HG03342 (cell line): ENCODE measurements around the gene SMIM33.
"Not testable (repeated sequence)": the region's sequence is repeated elsewhere in the genome, so short reads cannot be mapped to it uniquely, and the experiment has no call there.

Source experiments
- ATAC-seq: cut with Tn5 transposase; IDR thresholded peaks from one replicate; pipeline ENCODE4 v1.9.1; 2021; ENCODE audit warnings: mild to moderate bottlenecking, moderate library complexity; ENCODE audit not compliant: unreplicated experiment

The SMIM33 gene

GRCh38 chr5:139481580-139482049, 10.8 kb downstream of the SMIM33 start:
- ATAC-seq: peak; percentile 22

- ATAC-seq: peak; percentile 44
These were observed 11.5 kb downstream of the SMIM33 start, which contains the start of gene STING1 for GRCh38 chr5:139482050-139482889. Gene STING1 (minus strand): TSS chr5:139482758. CDS start chr5:139481704, 1,054 bp downstream.

GRCh38 chr5:139482890-139483208, 12.0 kb downstream of the SMIM33 start:
- not testable (repeated sequence) for ATAC-seq

GRCh38 chr5:139486201-139486600, 15.4 kb downstream of the SMIM33 start:
- ATAC-seq: no peak

GRCh38 chr5:139488260-139488659, 17.5 kb downstream of the SMIM33 start:
- no peak for ATAC-seq

GRCh38 chr5:139492700-139493192, 21.9 kb downstream of the SMIM33 start:
- ATAC-seq: no peak

GRCh38 chr5:139494256-139494655, 23.5 kb downstream of the SMIM33 start:
- ATAC-seq: no peak

- no peak for ATAC-seq
These were observed 24.0 kb downstream of the SMIM33 start for GRCh38 chr5:139494832-139495231.

- ATAC-seq: no peak
These were observed 25.0 kb downstream of the SMIM33 start for GRCh38 chr5:139495638-139496435.

GRCh38 chr5:139501381-139501780, 30.6 kb downstream of the SMIM33 start:
- ATAC-seq: no peak

GRCh38 chr5:139503036-139503817, 32.4 kb downstream of the SMIM33 start:
- ATAC-seq: not testable (repeated sequence)

- not testable (repeated sequence) for ATAC-seq
These were observed 33.1 kb downstream of the SMIM33 start for GRCh38 chr5:139503879-139504278.

GRCh38 chr5:139504722-139505121, 33.9 kb downstream of the SMIM33 start:
- ATAC-seq: not testable (repeated sequence)

GRCh38 chr5:139512786-139513390, 42.1 kb downstream of the SMIM33 start:
- ATAC-seq: no peak

- peak; percentile 55 for ATAC-seq
These were observed 42.6 kb downstream of the SMIM33 start for GRCh38 chr5:139513434-139513833.

GRCh38 chr5:139513852-139514485, 43.2 kb downstream of the SMIM33 start:
- ATAC-seq: peak; percentile 7

GRCh38 chr5:139514486-139514856, 43.7 kb downstream of the SMIM33 start:
- no peak for ATAC-seq

GRCh38 chr5:139517683-139518564, 47.1 kb downstream of the SMIM33 start:
- ATAC-seq: peak; percentile 81
